ENCODE data around the gene ARF5. TPM values are rescaled to one million over a fixed set of nuclear protein-coding genes. Genes with fewer than 3 reads are reported as not detected.

Gene ARF5
- total and polyA plus RNA-seq, 2 of the 8 experiments (the other 6 are each of a cell fraction or from before 2014, with no cell fraction given), result 154 to 579 TPM

GRCh38 chr7:127629268-127629854 is 41.1 kb downstream of the ARF5 start (continued):
- TF ChIP-seq CHD7 (IDR thresholded peaks at IDR 0.05; ENCODE audit: insufficient replicate concordance, low read length), result no peak
- TF ChIP-seq CHD2 (IDR thresholded peaks at IDR 0.05; ENCODE audit: low read length), result no peak
- TF ChIP-seq BACH1 (IDR thresholded peaks at IDR 0.05; ENCODE audit: low read length), result no peak
- TF ChIP-seq CHD1 (IDR thresholded peaks at IDR 0.05; ENCODE audit: low read depth, low read length), result no peak
- TF ChIP-seq CEBPB (IDR thresholded peaks at IDR 0.05; ENCODE audit: low read depth, low read length), result no peak
- TF ChIP-seq SRF (IDR thresholded peaks at IDR 0.05; ENCODE audit: low read depth, low read length), result 0 out of 2 replicates have a peak, but pooled peaks have one; percentile 14
- no peak for TF ChIP-seq RBBP5 (IDR thresholded peaks at IDR 0.05; ENCODE audit: borderline replicate concordance, low read depth, low read length)
- TF ChIP-seq SUZ12 (IDR thresholded peaks at IDR 0.05; ENCODE audit: low read length), result no peak
- no peak for TF ChIP-seq RFX5 (IDR thresholded peaks at IDR 0.05; ENCODE audit: borderline replicate concordance, low read depth, low read length)
- TF ChIP-seq RAD21 (IDR thresholded peaks at IDR 0.05 in 1 of 2, conservative IDR thresholded peaks at IDR 0.05 in 1 of 2; ENCODE audit: low read depth in 2 of 2, low read length in 2 of 2), result peak; percentile 86 to 87
- no peak; the same call in 1 of the 2 replicates for TF ChIP-seq TBP (IDR thresholded peaks at IDR 0.05; ENCODE audit: low read depth, low read length)
